ENCODE results near the gene MYO1D. TPM values are rescaled to one million over a fixed set of nuclear protein-coding genes. Genes with fewer than 3 reads are reported as not detected.
A peak's percentile ranks its signal among the peaks of the same experiment; 100 is the strongest.
"Not testable (repeated sequence)": the region's sequence is repeated elsewhere in the genome, so short reads cannot be mapped to it uniquely, and the experiment has no call there.

MYO1D gene
- total and polyA plus RNA-seq, 5 donors from 2014 or later: 1.5 to 8.2 (median 2.7) TPM

GRCh38 chr17:32461498-32461852 lies 415.4 kb downstream of the MYO1D start:
- ATAC-seq (ENCODE audit: low read depth in 2 of 2) (peak; percentile 16 to 31), DNase-seq (no peak)
- Mint-ChIP-seq H3K9me3 (no peaks in the 10 kb centered on the region), H3K27ac (peak overlapping the region in 1 of 3 donors; percentile 14), H3K4me3 (peak overlapping the region in 1 of 4 donors; percentile 6), H3K4me1 (peaks cover 25 to 37% (median 27%) of the 10 kb centered on the region in 4 donors), H3K36me3 (peaks cover 42% of the 10 kb centered on the region), H3K27me3 (no peaks in the 10 kb centered on the region)
- peaks cover 9% of the 10 kb centered on the region for H3K4me1 ChIP-seq (ENCODE audit: control insufficient read depth, insufficient read depth, low read length, poor library complexity, severe bottlenecking)
- no peaks in the 10 kb centered on the region for H3K9me3 ChIP-seq (ENCODE audit: control insufficient read depth in 2 of 2, low read length in 2 of 2)
- H3K27ac ChIP-seq (ENCODE audit: insufficient read depth, low read length, poor library complexity, severe bottlenecking): no peak overlapping the region
- H3K27me3 ChIP-seq (ENCODE audit: control insufficient read depth, insufficient read depth, low read length): no peaks in the 10 kb centered on the region
- H3K4me3 ChIP-seq (ENCODE audit: low read depth, low read length): no peak overlapping the region
- peaks cover 73% of the 10 kb centered on the region for H3K36me3 ChIP-seq (ENCODE audit: control insufficient read depth, insufficient read depth, low read length)

GRCh38 chr17:32460054-32460453 lies 416.9 kb downstream of the MYO1D start:
- Histone ChIP-seq H3K27me3 (ENCODE audit: control insufficient read depth, insufficient read depth, low read length) (no peaks in the 10 kb centered on the region), H3K4me1 (ENCODE audit: control insufficient read depth, insufficient read depth, low read length, poor library complexity, severe bottlenecking) (peaks cover 9% of the 10 kb centered on the region), H3K9me3 (ENCODE audit: control insufficient read depth in 2 of 2, low read length in 2 of 2) (no peaks in the 10 kb centered on the region), H3K4me3 (ENCODE audit: low read depth, low read length) (no peak overlapping the region), H3K36me3 (ENCODE audit: control insufficient read depth, insufficient read depth, low read length) (peaks cover 70% of the 10 kb centered on the region), H3K27ac (ENCODE audit: insufficient read depth, low read length, poor library complexity, severe bottlenecking) (no peak overlapping the region)
- Mint-ChIP-seq H3K4me3 (no peak overlapping the region), H3K27ac (no peak overlapping the region), H3K9me3 (no peaks in the 10 kb centered on the region), H3K27me3 (no peaks in the 10 kb centered on the region), H3K4me1 (peaks cover 24 to 37% (median 26%) of the 10 kb centered on the region in 4 donors), H3K36me3 (peaks cover 43% of the 10 kb centered on the region)
- ATAC-seq (ENCODE audit: low read depth in 2 of 2): no peak
- DNase-seq: no peak

GRCh38 chr17:32458371-32458770 lies 418.6 kb downstream of the MYO1D start:
- H3K27me3 ChIP-seq (ENCODE audit: control insufficient read depth, insufficient read depth, low read length): no peaks in the 10 kb centered on the region
- Mint-ChIP-seq H3K4me1 (peaks cover 23 to 48% (median 29%) of the 10 kb centered on the region in 4 donors), H3K4me3 (peak overlapping the region in 1 of 4 donors; percentile 15), H3K27me3 (no peaks in the 10 kb centered on the region), H3K9me3 (no peaks in the 10 kb centered on the region), H3K36me3 (peaks cover 51% of the 10 kb centered on the region), H3K27ac (peak overlapping the region in 1 of 3 donors; percentile 97)
- ATAC-seq (ENCODE audit: low read depth in 2 of 2) (no peak), DNase-seq (peak in 1 of 3 donors; percentile 24)
- peaks cover 70% of the 10 kb centered on the region for H3K36me3 ChIP-seq (ENCODE audit: control insufficient read depth, insufficient read depth, low read length)
- H3K4me1 ChIP-seq (ENCODE audit: control insufficient read depth, insufficient read depth, low read length, poor library complexity, severe bottlenecking): peaks cover 9% of the 10 kb centered on the region
- no peak overlapping the region for H3K4me3 ChIP-seq (ENCODE audit: low read depth, low read length)
- no peak overlapping the region for H3K27ac ChIP-seq (ENCODE audit: insufficient read depth, low read length, poor library complexity, severe bottlenecking)
- no peaks in the 10 kb centered on the region for H3K9me3 ChIP-seq (ENCODE audit: control insufficient read depth in 2 of 2, low read length in 2 of 2)

GRCh38 chr17:32453370-32453769 lies 423.6 kb downstream of the MYO1D start:
- Histone ChIP-seq H3K9me3 (ENCODE audit: control insufficient read depth in 2 of 2, low read length in 2 of 2) (no peaks in the 10 kb centered on the region), H3K27ac (ENCODE audit: insufficient read depth, low read length, poor library complexity, severe bottlenecking) (no peak overlapping the region), H3K27me3 (ENCODE audit: control insufficient read depth, insufficient read depth, low read length) (no peaks in the 10 kb centered on the region), H3K4me1 (ENCODE audit: control insufficient read depth, insufficient read depth, low read length, poor library complexity, severe bottlenecking) (no peaks in the 10 kb centered on the region), H3K36me3 (ENCODE audit: control insufficient read depth, insufficient read depth, low read length) (peaks cover 84% of the 10 kb centered on the region), H3K4me3 (ENCODE audit: low read depth, low read length) (no peak overlapping the region)
- ATAC-seq (ENCODE audit: low read depth in 2 of 2) (no peak), DNase-seq (no peak)
- no peaks in the 10 kb centered on the region for H3K9me3 Mint-ChIP-seq
- H3K4me1 Mint-ChIP-seq: peaks cover 29 to 60% (median 30%) of the 10 kb centered on the region in 4 donors
- H3K36me3 Mint-ChIP-seq: peaks cover 50% of the 10 kb centered on the region
- H3K4me3 Mint-ChIP-seq: peak overlapping the region in 1 of 4 donors; percentile 5
- peak overlapping the region in 2 of 3 donors; percentile 33 to 69 for H3K27ac Mint-ChIP-seq
- no peaks in the 10 kb centered on the region for H3K27me3 Mint-ChIP-seq

GRCh38 chr17:32452281-32452680 lies 424.6 kb downstream of the MYO1D start:
- DNase-seq: no peak
- Histone ChIP-seq H3K27ac (ENCODE audit: insufficient read depth, low read length, poor library complexity, severe bottlenecking) (no peak overlapping the region), H3K9me3 (ENCODE audit: control insufficient read depth in 2 of 2, low read length in 2 of 2) (no peaks in the 10 kb centered on the region), H3K4me1 (ENCODE audit: control insufficient read depth, insufficient read depth, low read length, poor library complexity, severe bottlenecking) (no peaks in the 10 kb centered on the region), H3K4me3 (ENCODE audit: low read depth, low read length) (no peak overlapping the region), H3K36me3 (ENCODE audit: control insufficient read depth, insufficient read depth, low read length) (peaks cover 81% of the 10 kb centered on the region), H3K27me3 (ENCODE audit: control insufficient read depth, insufficient read depth, low read length) (no peaks in the 10 kb centered on the region)
- Mint-ChIP-seq H3K27ac (peak overlapping the region in 2 of 3 donors; percentile 20 to 69), H3K27me3 (no peaks in the 10 kb centered on the region), H3K4me1 (peaks cover 25 to 54% (median 28%) of the 10 kb centered on the region in 4 donors), H3K9me3 (no peaks in the 10 kb centered on the region), H3K4me3 (peak overlapping the region in 1 of 4 donors; percentile 4), H3K36me3 (peaks cover 44% of the 10 kb centered on the region)
- no peak for ATAC-seq (ENCODE audit: low read depth in 2 of 2)

- H3K4me1 ChIP-seq (ENCODE audit: control insufficient read depth, insufficient read depth, low read length, poor library complexity, severe bottlenecking): no peaks in the 10 kb centered on the region
- ATAC-seq (ENCODE audit: low read depth in 2 of 2): no peak
- no peak overlapping the region for H3K4me3 ChIP-seq (ENCODE audit: low read depth, low read length)
- Mint-ChIP-seq H3K4me3 (no peak overlapping the region), H3K9me3 (no peaks in the 10 kb centered on the region), H3K27ac (peak overlapping the region in 1 of 3 donors; percentile 69), H3K36me3 (peaks cover 45% of the 10 kb centered on the region), H3K4me1 (peaks cover 25 to 58% (median 31%) of the 10 kb centered on the region in 4 donors), H3K27me3 (no peaks in the 10 kb centered on the region)
- H3K27ac ChIP-seq (ENCODE audit: insufficient read depth, low read length, poor library complexity, severe bottlenecking): no peak overlapping the region
- peaks cover 81% of the 10 kb centered on the region for H3K36me3 ChIP-seq (ENCODE audit: control insufficient read depth, insufficient read depth, low read length)
- H3K27me3 ChIP-seq (ENCODE audit: control insufficient read depth, insufficient read depth, low read length): no peaks in the 10 kb centered on the region
- DNase-seq: no peak
- no peaks in the 10 kb centered on the region for H3K9me3 ChIP-seq (ENCODE audit: control insufficient read depth in 2 of 2, low read length in 2 of 2)
These were observed 425.0 kb downstream of the MYO1D start for GRCh38 chr17:32451879-32452278.

- not testable (repeated sequence) for H3K27me3 Mint-ChIP-seq; H3K4me3 Mint-ChIP-seq; DNase-seq; H3K9me3 Mint-ChIP-seq; H3K4me3 ChIP-seq (ENCODE audit: low read depth, low read length); H3K27ac Mint-ChIP-seq; H3K27me3 ChIP-seq (ENCODE audit: control insufficient read depth, insufficient read depth, low read length); H3K9me3 ChIP-seq (ENCODE audit: control insufficient read depth in 2 of 2, low read length in 2 of 2); ATAC-seq (ENCODE audit: low read depth in 2 of 2); H3K27ac ChIP-seq (ENCODE audit: insufficient read depth, low read length, poor library complexity, severe bottlenecking)
- Mint-ChIP-seq H3K36me3 (peaks cover 46% of the 10 kb centered on the region), H3K4me1 (peaks cover 37 to 73% (median 44%) of the 10 kb centered on the region in 4 donors)
- H3K4me1 ChIP-seq (ENCODE audit: control insufficient read depth, insufficient read depth, low read length, poor library complexity, severe bottlenecking): peaks cover 11% of the 10 kb centered on the region
- H3K36me3 ChIP-seq (ENCODE audit: control insufficient read depth, insufficient read depth, low read length): peaks cover 73% of the 10 kb centered on the region
These were observed 426.5 kb downstream of the MYO1D start for GRCh38 chr17:32450379-32450778.

- Histone ChIP-seq H3K27me3 (ENCODE audit: control insufficient read depth, insufficient read depth, low read length) (no peaks in the 10 kb centered on the region), H3K9me3 (ENCODE audit: control insufficient read depth in 2 of 2, low read length in 2 of 2) (no peaks in the 10 kb centered on the region), H3K36me3 (ENCODE audit: control insufficient read depth, insufficient read depth, low read length) (peaks cover 69% of the 10 kb centered on the region), H3K4me1 (ENCODE audit: control insufficient read depth, insufficient read depth, low read length, poor library complexity, severe bottlenecking) (peaks cover 15% of the 10 kb centered on the region), H3K27ac (ENCODE audit: insufficient read depth, low read length, poor library complexity, severe bottlenecking) (no peak overlapping the region), H3K4me3 (ENCODE audit: low read depth, low read length) (no peak overlapping the region)
- H3K36me3 Mint-ChIP-seq: peaks cover 43% of the 10 kb centered on the region
- peak overlapping the region in 1 of 4 donors; percentile 70 for H3K4me3 Mint-ChIP-seq
- H3K27me3 Mint-ChIP-seq: no peaks in the 10 kb centered on the region
- H3K4me1 Mint-ChIP-seq: peaks cover 33 to 77% (median 47%) of the 10 kb centered on the region in 4 donors
- DNase-seq: no peak
- peak overlapping the region in 1 of 3 donors; percentile 73 for H3K27ac Mint-ChIP-seq
- no peak for ATAC-seq (ENCODE audit: low read depth in 2 of 2)
- no peaks in the 10 kb centered on the region for H3K9me3 Mint-ChIP-seq
These were observed 427.0 kb downstream of the MYO1D start for GRCh38 chr17:32449963-32450362.
